SK-N-SH (cell line): ENCODE data around the gene TIAM2. TPM values are rescaled to one million over a fixed set of nuclear protein-coding genes. Genes with fewer than 3 reads are reported as not detected.

Experiments used
- CTCF ChIA-PET: fragments of 300-600, 350-600 bp; formaldehyde crosslinking; extraction: SDS; loops from one replicate; lab custom pipeline; 2021; lab: Yijun Ruan, JAX
- POLR2A ChIA-PET: fragments of 350-600 bp; sonication (Branson Sonifier 250); formaldehyde crosslinking; extraction: SDS; loops from one replicate; lab custom pipeline; 2020; ENCODE audit warnings: antibody characterized with exemption, inconsistent platforms; lab: Yijun Ruan, JAX
- DNase-seq: peaks from one replicate; pipeline ENCODE4 v3.0.0; 2012
- H2AFZ ChIP-seq: fragments of 200-600 bp; sonication (generic); 2 replicates; pipeline ENCODE4 v1.8.1; 2016; ENCODE audit warnings: antibody characterized with exemption, mild to moderate bottlenecking, low read depth
- H3F3A ChIP-seq: fragments of 200-600 bp; sonication (generic); replicated peaks from 2 replicates; pipeline ENCODE3; 2016; ENCODE audit warnings: antibody characterized with exemption, mild to moderate bottlenecking; ENCODE audit not compliant: insufficient read depth
- H3K27ac ChIP-seq, 2 experiments: fragments of 200-500 bp in 1 of 2; fragments of 200-600 bp in 1 of 2; sonication (Bioruptor generic) in 1 of 2; sonication (generic), shearing (Covaris generic) in 1 of 2; 2 replicates each; pipeline versions ENCODE4 v1.5.1 to v1.6.1; 2014 to 2016; ENCODE audit warnings: low read depth in 2 of 2, inconsistent platforms in 1 of 2, low read length in 1 of 2, mild to moderate bottlenecking in 1 of 2, mixed read lengths in 1 of 2
- H3K27me3 ChIP-seq: fragments of 200-600 bp; sonication (generic), shearing (Covaris generic); 2 replicates; pipeline ENCODE4 v1.6.1; 2016; ENCODE audit warnings: mixed run types; ENCODE audit not compliant: insufficient read depth
- H3K36me3 ChIP-seq, 2 experiments: fragments of 200-500 bp in 1 of 2; fragments of 200-600 bp in 1 of 2; sonication (Bioruptor generic) in 1 of 2; sonication (generic) in 1 of 2; replicated peaks in 1 of 2; 2 replicates each; pipeline versions ENCODE3 to v1.5.1; 2014 to 2016; ENCODE audit warnings: low read length in 1 of 2, mild to moderate bottlenecking in 1 of 2; ENCODE audit not compliant: insufficient read depth in 2 of 2, control insufficient read depth in 1 of 2
- H3K4me1 ChIP-seq, 2 experiments: fragments of 200-500 bp in 1 of 2; fragments of 200-600 bp in 1 of 2; sonication (Bioruptor generic) in 1 of 2; sonication (generic), shearing (Covaris generic) in 1 of 2; 2 replicates each; pipeline versions ENCODE4 v1.5.1 to v1.6.1; 2014 to 2016; ENCODE audit warnings: low read depth in 1 of 2, low read length in 1 of 2, mixed run types in 1 of 2; ENCODE audit not compliant: insufficient read depth in 2 of 2, control insufficient read depth in 1 of 2
- H3K4me2 ChIP-seq: fragments of 200-600 bp; sonication (generic), shearing (Covaris generic); 2 replicates; pipeline ENCODE4 v1.6.1; 2017; ENCODE audit warnings: mixed run types
- H3K4me3 ChIP-seq, 2 experiments: fragments of 200-500 bp in 1 of 2; fragments of 200-600 bp in 1 of 2; sonication (Bioruptor generic) in 1 of 2; sonication (generic), shearing (Covaris generic) in 1 of 2; 2 replicates each; pipeline versions ENCODE4 v1.5.1 to v1.8.1; 2014 to 2016; ENCODE audit warnings: low read depth in 2 of 2, inconsistent platforms in 1 of 2, low read length in 1 of 2, mild to moderate bottlenecking in 1 of 2, mixed read lengths in 1 of 2, moderate library complexity in 1 of 2
- H3K79me2 ChIP-seq: fragments of 200-600 bp; sonication (generic); 2 replicates; pipeline ENCODE4 v1.8.1; 2017; ENCODE audit warnings: mild to moderate bottlenecking; ENCODE audit not compliant: insufficient read depth
- H3K9ac ChIP-seq: fragments of 200-600 bp; sonication (generic); 2 replicates; pipeline ENCODE4 v1.6.1; 2017; ENCODE audit warnings: mixed run types
- H3K9me2 ChIP-seq: fragments of 200-600 bp; sonication (generic); 2 replicates; pipeline ENCODE4 v1.6.1; 2017; ENCODE audit warnings: mixed run types
- H3K9me3 ChIP-seq: fragments of 200-600 bp; sonication (generic); 2 replicates; pipeline ENCODE4 v1.6.1; 2017; ENCODE audit warnings: mixed run types, mild to moderate bottlenecking, moderate library complexity
- H4K20me1 ChIP-seq: fragments of 200-600 bp; sonication (generic); 2 replicates; pipeline ENCODE4 v1.6.1; 2017; ENCODE audit warnings: mild to moderate bottlenecking, mixed run types; ENCODE audit not compliant: insufficient read depth
- CHD2 ChIP-seq: fragments of 150-350 bp; IDR thresholded peaks from 2 replicates; pipeline ENCODE4 v1.6.1; 2018; ENCODE audit warnings: low read length; ENCODE audit not compliant: partially characterized antibody
- CTCF ChIP-seq: fragments of 200-600 bp; sonication (generic); IDR thresholded peaks from 2 replicates; pipeline ENCODE4 v1.6.1; 2017; ENCODE audit warnings: antibody characterized with exemption, mild to moderate bottlenecking, moderate library complexity
- ELF1 ChIP-seq: IDR thresholded peaks from 2 replicates; pipeline ENCODE4 v1.4.0; 2012
- EP300 ChIP-seq, 2 experiments: IDR thresholded peaks; 2 replicates each; pipeline versions ENCODE4 v1.4.0 to v1.6.1; 2012; ENCODE audit warnings: borderline replicate concordance in 1 of 2, low read depth in 1 of 2, low read length in 1 of 2
- GABPA ChIP-seq: IDR thresholded peaks from 2 replicates; pipeline ENCODE4 v1.4.0; 2012; ENCODE audit warnings: low read depth, mild to moderate bottlenecking
- GATA2 ChIP-seq: sonication (generic); formaldehyde crosslinking; IDR thresholded peaks from 2 replicates; pipeline ENCODE4 v1.5.0; 2020; ENCODE audit warnings: mild to moderate bottlenecking, missing genetic modification reagents
- MEF2A ChIP-seq: IDR thresholded peaks from 2 replicates; pipeline ENCODE4 v1.4.0; 2012; ENCODE audit warnings: low read depth, borderline replicate concordance
- MXI1 ChIP-seq: IDR thresholded peaks from 2 replicates; pipeline ENCODE4 v1.6.1; 2012; ENCODE audit warnings: mild to moderate bottlenecking, low read depth, low read length, improper control_type of control experiment
- NRF1 ChIP-seq: IDR thresholded peaks from 2 replicates; pipeline ENCODE4 v1.6.1; 2012; ENCODE audit warnings: low read depth, mild to moderate bottlenecking, low read length
- POLR2AphosphoS5 ChIP-seq: IDR thresholded peaks from 2 replicates; pipeline ENCODE4 v1.6.1; 2012; ENCODE audit warnings: low read depth, low read length
- RAD21 ChIP-seq: IDR thresholded peaks from 2 replicates; pipeline ENCODE4 v1.6.1; 2012; ENCODE audit warnings: mild to moderate bottlenecking, low read length
- RFX5 ChIP-seq: IDR thresholded peaks from 2 replicates; pipeline ENCODE4 v1.6.1; 2012; ENCODE audit warnings: mild to moderate bottlenecking, improper control_type of control experiment, low read length
- RXRA ChIP-seq: IDR thresholded peaks from 2 replicates; pipeline ENCODE4 v1.4.0; 2012; ENCODE audit warnings: low read depth, mild to moderate bottlenecking, borderline replicate concordance
- SIN3A ChIP-seq: IDR thresholded peaks from 2 replicates; pipeline ENCODE4 v1.6.1; 2012; ENCODE audit warnings: low read depth, mild to moderate bottlenecking, low read length, moderate library complexity, borderline replicate concordance
- SMC3 ChIP-seq: IDR thresholded peaks from 2 replicates; pipeline ENCODE4 v1.6.1; 2012; ENCODE audit warnings: low read depth, low read length, improper control_type of control experiment
- TAF1 ChIP-seq: IDR thresholded peaks from 2 replicates; pipeline ENCODE4 v1.6.1; 2012; ENCODE audit warnings: low read depth, mild to moderate bottlenecking, low read length, moderate library complexity, borderline replicate concordance
- WGBS: methylation state at CpG from one replicate; pipeline ENCODE4 v1.1.6; 2017; ENCODE audit warnings: low lambda C conversion rate; 5-methylcytosine and 5-hydroxymethylcytosine counted together
- polyA plus RNA-seq, 3 experiments: library from polyadenylated mRNA; depleted of rRNA; stranded (reverse); fragments of >200 nt; gene quantifications; 2 replicates each; pipeline ENCODE4 v1.2.3, GENCODE V29; 2012
- TF ChIP-seq, protein P1 (sequence below): IDR thresholded peaks from 2 replicates; pipeline ENCODE4 v1.4.0; 2012; ENCODE audit warnings: low read depth, borderline replicate concordance
- TF ChIP-seq, protein P2 (sequence below): IDR thresholded peaks from 2 replicates; pipeline ENCODE4; 2012

TIAM2 gene
- polyA plus RNA-seq, 1 of the 3 experiments (the other 2 are of a cell fraction): 13.6 TPM

GRCh38 chr6:155163601-155164000 is 168.5 kb downstream of the TIAM2 start:
- Histone ChIP-seq H3K36me3 (peaks cover 0 to 2% of the 10 kb centered on the region in 2 experiments), H3K4me1 (no peaks in the 10 kb centered on the region), H3K9ac (no peak overlapping the region), H3K9me2 (no peaks in the 10 kb centered on the region), H2AFZ (no peak overlapping the region), H4K20me1 (no peaks in the 10 kb centered on the region), H3K79me2 (no peaks in the 10 kb centered on the region), H3K27me3 (no peaks in the 10 kb centered on the region), H3K27ac (no peak overlapping the region), H3K4me2 (no peak overlapping the region), H3F3A (peaks cover 4% of the 10 kb centered on the region), H3K9me3 (no peaks in the 10 kb centered on the region), H3K4me3 (no peak overlapping the region)
- ChIA-PET POLR2A (no interaction called here), CTCF (interaction anchor here (1.2 to 1.3 kb wide), 2 partner anchors 11 to 235 kb away, joined by 4 to 6 read pairs; no protein-coding TSS in a partner anchor)
- 100% methylated on average over 1 of the region's 1 CpG for WGBS
- DNase-seq: no peak
- TF ChIP-seq NRF1 (no peak), SIN3A (no peak), TAF1 (no peak), POLR2AphosphoS5 (no peak), ELF1 (no peak)
- TF ChIP-seq, protein P1, sequence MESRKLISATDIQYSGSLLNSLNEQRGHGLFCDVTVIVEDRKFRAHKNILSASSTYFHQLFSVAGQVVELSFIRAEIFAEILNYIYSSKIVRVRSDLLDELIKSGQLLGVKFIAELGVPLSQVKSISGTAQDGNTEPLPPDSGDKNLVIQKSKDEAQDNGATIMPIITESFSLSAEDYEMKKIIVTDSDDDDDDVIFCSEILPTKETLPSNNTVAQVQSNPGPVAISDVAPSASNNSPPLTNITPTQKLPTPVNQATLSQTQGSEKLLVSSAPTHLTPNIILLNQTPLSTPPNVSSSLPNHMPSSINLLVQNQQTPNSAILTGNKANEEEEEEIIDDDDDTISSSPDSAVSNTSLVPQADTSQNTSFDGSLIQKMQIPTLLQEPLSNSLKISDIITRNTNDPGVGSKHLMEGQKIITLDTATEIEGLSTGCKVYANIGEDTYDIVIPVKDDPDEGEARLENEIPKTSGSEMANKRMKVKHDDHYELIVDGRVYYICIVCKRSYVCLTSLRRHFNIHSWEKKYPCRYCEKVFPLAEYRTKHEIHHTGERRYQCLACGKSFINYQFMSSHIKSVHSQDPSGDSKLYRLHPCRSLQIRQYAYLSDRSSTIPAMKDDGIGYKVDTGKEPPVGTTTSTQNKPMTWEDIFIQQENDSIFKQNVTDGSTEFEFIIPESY: no peak
- TF ChIP-seq, protein P2, sequence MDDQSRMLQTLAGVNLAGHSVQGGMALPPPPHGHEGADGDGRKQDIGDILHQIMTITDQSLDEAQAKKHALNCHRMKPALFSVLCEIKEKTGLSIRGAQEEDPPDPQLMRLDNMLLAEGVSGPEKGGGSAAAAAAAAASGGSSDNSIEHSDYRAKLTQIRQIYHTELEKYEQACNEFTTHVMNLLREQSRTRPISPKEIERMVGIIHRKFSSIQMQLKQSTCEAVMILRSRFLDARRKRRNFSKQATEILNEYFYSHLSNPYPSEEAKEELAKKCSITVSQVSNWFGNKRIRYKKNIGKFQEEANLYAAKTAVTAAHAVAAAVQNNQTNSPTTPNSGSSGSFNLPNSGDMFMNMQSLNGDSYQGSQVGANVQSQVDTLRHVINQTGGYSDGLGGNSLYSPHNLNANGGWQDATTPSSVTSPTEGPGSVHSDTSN: no peak

GRCh38 chr6:155165029-155165710 is 170.1 kb downstream of the TIAM2 start:
- Histone ChIP-seq H3K79me2 (no peaks in the 10 kb centered on the region), H3K4me3 (no peak overlapping the region), H2AFZ (no peak overlapping the region), H3K27me3 (no peaks in the 10 kb centered on the region), H4K20me1 (no peaks in the 10 kb centered on the region), H3K9me3 (no peaks in the 10 kb centered on the region), H3K27ac (no peak overlapping the region), H3K36me3 (peaks cover 0 to 2% of the 10 kb centered on the region in 2 experiments), H3F3A (peaks cover 4% of the 10 kb centered on the region), H3K4me1 (no peaks in the 10 kb centered on the region), H3K9me2 (no peaks in the 10 kb centered on the region), H3K9ac (no peak overlapping the region), H3K4me2 (no peak overlapping the region)
- 84% methylated on average over 12 of the region's 12 CpGs for WGBS
- no peak for DNase-seq
- POLR2A ChIA-PET: no interaction called here
- TF ChIP-seq CHD2 (no peak), RXRA (no peak), SIN3A (no peak), SMC3 (no peak), POLR2AphosphoS5 (no peak), GATA2 (no peak), ELF1 (no peak), MXI1 (no peak), RAD21 (no peak), CTCF (no peak), RFX5 (no peak), GABPA (no peak), EP300 (IDR thresholded peaks at IDR 0.05; ENCODE audit: borderline replicate concordance in 1 of 2, low read depth in 1 of 2, low read length in 1 of 2) (no peak), MEF2A (no peak)
- CTCF ChIA-PET: interaction anchor here (1.5 to 1.7 kb wide), 3 partner anchors 8 to 238 kb away, joined by 3 to 5 read pairs (median 4); no protein-coding TSS in a partner anchor
